H1 (cell line): ENCODE data around the gene U2AF1L4. TPM values are rescaled to one million over a fixed set of nuclear protein-coding genes. Genes with fewer than 3 reads are reported as not detected.

Experiments
- CTCF ChIA-PET: fragments of 300-600 bp; sonication (Branson Sonifier 250); formaldehyde crosslinking; loops from one replicate; lab custom pipeline; 2021; ENCODE audit not compliant: partially characterized antibody; lab: Charles Lee
- POLR2A ChIA-PET: fragments of 300-600 bp; sonication (Branson Sonifier 250); formaldehyde crosslinking; loops from one replicate; lab custom pipeline; 2021; ENCODE audit warnings: inconsistent platforms; ENCODE audit not compliant: partially characterized antibody; lab: Charles Lee
- DNase-seq, 2 experiments: peaks; one replicate each; pipeline versions ENCODE4 v3.0.0 to v3.0.0-alpha.2; 2010 to 2022; ENCODE audit warnings: low spot score in 2 of 2, low read depth in 1 of 2, mixed read lengths in 1 of 2
- FAIRE-seq: peaks from 2 replicates; lab custom pipeline; 2011; peaks lifted over from hg19 to GRCh38; lab: Jason Lieb, UNC
- H2AFZ ChIP-seq: 2 replicates; pipeline ENCODE4 v1.8.1; 2012; ENCODE audit warnings: low read length, inconsistent platforms
- H2AK5ac ChIP-seq: 2 replicates; pipeline ENCODE4 v1.6.1; 2013; ENCODE audit warnings: low read depth, low read length
- H2BK120ac ChIP-seq: replicated peaks from 2 replicates; pipeline ENCODE3; 2013; ENCODE audit warnings: low read depth, low read length, inconsistent platforms
- H2BK12ac ChIP-seq: 2 replicates; pipeline ENCODE4 v1.6.1; 2013; ENCODE audit warnings: low read depth, low read length
- H2BK15ac ChIP-seq: 2 replicates; pipeline ENCODE4 v1.6.1; 2013; ENCODE audit warnings: low read length
- H2BK20ac ChIP-seq: 2 replicates; pipeline ENCODE4 v1.6.1; 2013; ENCODE audit warnings: low read length
- H2BK5ac ChIP-seq: 2 replicates; pipeline ENCODE4 v1.6.1; 2013; ENCODE audit warnings: low read depth, low read length
- H3K14ac ChIP-seq: 2 replicates; pipeline ENCODE4 v1.6.1; 2013; ENCODE audit warnings: inconsistent platforms; ENCODE audit not compliant: insufficient read length
- H3K18ac ChIP-seq: 2 replicates; pipeline ENCODE4 v1.6.1; 2013; ENCODE audit warnings: low read length; ENCODE audit errors: extremely low read depth
- H3K23ac ChIP-seq: 2 replicates; pipeline ENCODE4 v1.6.1; 2013; ENCODE audit warnings: inconsistent platforms; ENCODE audit not compliant: insufficient read length
- H3K23me2 ChIP-seq: 2 replicates; pipeline ENCODE4 v1.6.1; 2013; ENCODE audit warnings: low read depth, low read length
- H3K27ac ChIP-seq: 2 replicates; pipeline ENCODE4 v1.6.1; 2011; ENCODE audit warnings: low read depth, low read length, inconsistent platforms
- H3K27me3 ChIP-seq, 4 experiments: replicated peaks in 1 of 4; 1 replicate in 1 of 4; 2 replicates in 3 of 4; pipeline versions ENCODE4 v1.6.1 to v1.8.1; 2011 to 2013; ENCODE audit warnings: low read length in 3 of 4, mild to moderate bottlenecking in 3 of 4, inconsistent platforms in 2 of 4, mixed read lengths in 2 of 4, moderate library complexity in 1 of 4; ENCODE audit not compliant: control insufficient read depth in 3 of 4, insufficient read depth in 3 of 4; ENCODE audit errors: extremely low read depth in 1 of 4
- H3K36me3 ChIP-seq, 4 experiments: 2 replicates each; pipeline versions ENCODE4 v1.6.1 to v1.8.1; 2011 to 2013; ENCODE audit warnings: mild to moderate bottlenecking in 4 of 4, low read length in 3 of 4, moderate library complexity in 2 of 4, control low read depth in 1 of 4, inconsistent platforms in 1 of 4; ENCODE audit not compliant: insufficient read depth in 4 of 4, control insufficient read depth in 2 of 4
- H3K4ac ChIP-seq: replicated peaks from 2 replicates; pipeline ENCODE3; 2013; ENCODE audit warnings: low read length, low read depth, mixed read lengths, inconsistent platforms; ENCODE audit not compliant: insufficient read length
- H3K4me1 ChIP-seq, 4 experiments: replicated peaks in 1 of 4; 1 replicate in 1 of 4; 2 replicates in 3 of 4; pipeline versions ENCODE4 v1.6.1 to v1.8.1; 2011 to 2013; ENCODE audit warnings: low read length in 3 of 4, inconsistent platforms in 2 of 4, mixed read lengths in 1 of 4; ENCODE audit not compliant: insufficient read depth in 4 of 4, control insufficient read depth in 3 of 4
- H3K4me2 ChIP-seq, 2 experiments: 2 replicates each; pipeline versions ENCODE4 v1.6.1 to v1.8.1; 2011 to 2013; ENCODE audit warnings: low read depth in 2 of 2, low read length in 2 of 2, control low read depth in 1 of 2, inconsistent platforms in 1 of 2, mild to moderate bottlenecking in 1 of 2; ENCODE audit not compliant: insufficient read depth in 1 of 2
- H3K4me3 ChIP-seq, 4 experiments: fragments of 200-600, 300-600 bp in 1 of 4; sonication (generic), shearing (Covaris generic), sonication (Bioruptor Twin) in 1 of 4; 2 replicates each; pipeline versions ENCODE4 v1.5.1 to v1.8.1; 2011 to 2016; ENCODE audit warnings: low read length in 4 of 4, low read depth in 3 of 4, control low read depth in 2 of 4, inconsistent platforms in 2 of 4, mild to moderate bottlenecking in 2 of 4, mixed read lengths in 1 of 4, moderate library complexity in 1 of 4; ENCODE audit not compliant: insufficient read depth in 2 of 4; ENCODE audit errors: extremely low read depth in 1 of 4
- H3K56ac ChIP-seq: replicated peaks from 2 replicates; pipeline ENCODE3; 2013; ENCODE audit warnings: low read depth, mild to moderate bottlenecking, mixed read lengths, low read length, inconsistent platforms; ENCODE audit not compliant: insufficient read length
- H3K79me1 ChIP-seq: 2 replicates; pipeline ENCODE4 v1.6.1; 2013; ENCODE audit warnings: low read depth, low read length, control low read depth
- H3K79me2 ChIP-seq, 2 experiments: 2 replicates each; pipeline versions ENCODE4 v1.6.1 to v1.8.1; 2012 to 2013; ENCODE audit warnings: low read length in 2 of 2, mild to moderate bottlenecking in 2 of 2, inconsistent platforms in 1 of 2; ENCODE audit not compliant: insufficient read depth in 2 of 2, control insufficient read depth in 1 of 2
- H3K9ac ChIP-seq, 4 experiments: replicated peaks in 1 of 4; 1 replicate in 1 of 4; 2 replicates in 3 of 4; pipeline versions ENCODE4 v1.6.1 to v1.8.1; 2011 to 2013; ENCODE audit warnings: low read depth in 3 of 4, low read length in 3 of 4, control low read depth in 2 of 4, mild to moderate bottlenecking in 2 of 4, moderate library complexity in 2 of 4, inconsistent platforms in 1 of 4; ENCODE audit errors: extremely low read depth in 1 of 4
- H3K9me3 ChIP-seq, 2 experiments: 2 replicates each; pipeline versions ENCODE4 v1.6.1 to v1.8.1; 2012 to 2013; ENCODE audit warnings: mild to moderate bottlenecking in 2 of 2, moderate library complexity in 2 of 2, control low read depth in 1 of 2, inconsistent platforms in 1 of 2, low read depth in 1 of 2, low read length in 1 of 2, mixed read lengths in 1 of 2; ENCODE audit not compliant: insufficient read depth in 2 of 2
- H4K20me1 ChIP-seq, 2 experiments: replicated peaks in 1 of 2; 2 replicates each; pipeline versions ENCODE3 to v1.8.1; 2011 to 2013; ENCODE audit warnings: inconsistent platforms in 2 of 2, low read length in 2 of 2, mild to moderate bottlenecking in 1 of 2; ENCODE audit not compliant: insufficient read depth in 2 of 2, control insufficient read depth in 1 of 2
- H4K5ac ChIP-seq: 2 replicates; pipeline ENCODE4 v1.6.1; 2013; ENCODE audit warnings: low read length, low read depth, mixed read lengths, inconsistent platforms; ENCODE audit not compliant: insufficient read length
- H4K8ac ChIP-seq: 2 replicates; pipeline ENCODE4 v1.8.0; 2013; ENCODE audit warnings: mild to moderate bottlenecking, moderate library complexity, low read length, inconsistent platforms; ENCODE audit not compliant: insufficient read depth; ENCODE audit errors: extremely low read depth
- H4K91ac ChIP-seq: replicated peaks from 2 replicates; pipeline ENCODE3; 2013; ENCODE audit warnings: low read length, mixed read lengths, inconsistent platforms; ENCODE audit not compliant: insufficient read length
- BRCA1 ChIP-seq: IDR thresholded peaks from 2 replicates; pipeline ENCODE4 v1.6.1; 2012; ENCODE audit warnings: low read depth, low read length, improper control_type of control experiment
- HDAC6 ChIP-seq: IDR thresholded peaks from one replicate; pipeline ENCODE4 v1.7.1; 2012; ENCODE audit warnings: low read depth, mild to moderate bottlenecking, inconsistent platforms, low read length, moderate library complexity
- JUND ChIP-seq: IDR thresholded peaks from 2 replicates; pipeline ENCODE4 v1.6.1; 2011; ENCODE audit warnings: mild to moderate bottlenecking, improper control_type of control experiment, low read length
- POLR2AphosphoS5 ChIP-seq: IDR thresholded peaks from 2 replicates; pipeline ENCODE4 v1.6.1; 2011; ENCODE audit warnings: low read depth, low read length
- SIRT6 ChIP-seq: IDR thresholded peaks from one replicate; pipeline ENCODE4 v1.7.1; 2012; ENCODE audit warnings: low read length, inconsistent platforms
- SRF ChIP-seq: IDR thresholded peaks from 2 replicates; pipeline ENCODE4 v1.6.1; 2011; ENCODE audit warnings: mild to moderate bottlenecking, low read depth, low read length, moderate library complexity
- SUZ12 ChIP-seq: fragments of 200-600 bp; sonication (generic); IDR thresholded peaks from 2 replicates; pipeline ENCODE4 v1.6.1; 2012; ENCODE audit warnings: mild to moderate bottlenecking, inconsistent platforms, low read length, moderate library complexity, mixed read lengths
- WGBS, 2 experiments: shearing (Covaris generic) in 1 of 2; methylation state at CpG; one replicate each; pipeline versions ENCODE4 v1.1.6 to v1.1.7; 2013 to 2015; ENCODE audit warnings: low lambda C conversion rate in 2 of 2, mixed read lengths in 2 of 2, inconsistent platforms in 1 of 2, low coverage in 1 of 2, missing lambda C conversion rate in 1 of 2; ENCODE audit not compliant: insufficient replicate concordance in 2 of 2, insufficient coverage in 1 of 2, insufficient read length in 1 of 2; ENCODE audit errors: extremely low coverage in 1 of 2, missing lambda C conversion rate in 1 of 2; 5-methylcytosine and 5-hydroxymethylcytosine counted together
- polyA plus RNA-seq, 7 experiments: library from polyadenylated mRNA; depleted of rRNA in 3 of 7; stranded (reverse) in 5 of 7; unstranded in 2 of 7; fragments of >200 nt in 5 of 7; fragments of 200-250 nt in 2 of 7; gene quantifications; 1 replicate in 5 of 7; 2 replicates in 1 of 7; 4 replicates in 1 of 7; pipeline versions ENCODE4 v1.2.1 to v1.2.3, GENCODE V29; 2011 to 2013; ENCODE audit warnings: missing spikeins in 2 of 7, mixed read lengths in 2 of 7
- total RNA-seq: library from RNA; stranded (reverse); fragmentation: NEBNext Ultra II Directional; extraction: Animal tissue kit (Norgen Biotek cat#: 25700); gene quantifications from 2 replicates; pipeline ENCODE4 v1.2.1, GENCODE V29; 2021

U2AF1L4 gene
- total and polyA plus RNA-seq, 2 of the 8 experiments (the other 6 are each of a cell fraction or from before 2014, with no cell fraction given): 15.1 to 32.7 TPM

DNA sequence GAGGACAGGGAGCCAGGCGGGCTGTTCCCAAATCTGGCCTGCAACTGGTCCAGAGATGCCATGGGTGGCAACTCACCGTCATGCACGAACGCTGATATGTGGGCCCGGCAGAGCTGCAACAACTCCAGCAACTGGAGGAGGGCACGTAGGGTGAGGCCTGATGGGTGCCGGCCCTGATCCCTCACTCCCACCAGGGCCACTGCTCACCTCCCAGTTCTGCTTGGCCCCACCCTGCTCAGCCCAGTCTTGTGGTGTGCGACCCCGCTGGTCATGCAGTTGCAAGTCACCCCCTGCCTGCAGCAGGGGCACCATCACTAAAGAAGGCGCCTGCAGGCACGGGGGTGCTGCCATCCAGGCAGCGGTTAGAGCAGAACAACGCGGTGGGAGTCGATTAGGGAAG lies 47.1 kb upstream of the U2AF1L4 start:
- H3K14ac ChIP-seq: no peak overlapping the region
- H2BK20ac ChIP-seq: no peak overlapping the region
- no peak for DNase-seq
- FAIRE-seq: no peak
- H3K4ac ChIP-seq: no peak overlapping the region
- H3K23ac ChIP-seq: no peak overlapping the region
- H3K4me2 ChIP-seq: no peak overlapping the region
- no peak overlapping the region for H4K5ac ChIP-seq
- no peak overlapping the region for H4K8ac ChIP-seq
- 93% methylated on average over 13 of the region's 15 CpGs; no CpG with 5 or more reads in 1 of the 2 experiments for WGBS, 2 experiments
- H3K18ac ChIP-seq: no peak overlapping the region
- H3K79me2 ChIP-seq: no peaks in the 10 kb centered on the region
- no peak overlapping the region for H2AK5ac ChIP-seq
- no peak overlapping the region for H2BK15ac ChIP-seq
- H4K91ac ChIP-seq: no peak overlapping the region
- H3K9me3 ChIP-seq: no peaks in the 10 kb centered on the region
- H3K56ac ChIP-seq: no peak overlapping the region
- H3K9ac ChIP-seq: no peak overlapping the region
- TF ChIP-seq SRF (no peak), BRCA1 (no peak), POLR2AphosphoS5 (no peak), SIRT6 (no peak), SUZ12 (no peak), HDAC6 (no peak), JUND (no peak)
- TF ChIP-seq, all 59 proteins: peak for 0
- H4K20me1 ChIP-seq: peaks cover 2 to 3% of the 10 kb centered on the region in 2 experiments
- ChIA-PET POLR2A (no interaction called here), CTCF (no interaction called here)
- H3K23me2 ChIP-seq: peaks cover 7% of the 10 kb centered on the region; the same call in 1 of the 2 replicates
- H3K79me1 ChIP-seq: no peaks in the 10 kb centered on the region
- H2BK5ac ChIP-seq: no peak overlapping the region
- H2BK120ac ChIP-seq: no peak overlapping the region
- H3K4me3 ChIP-seq: no peak overlapping the region
- peaks cover 0 to 11% (median 2%) of the 10 kb centered on the region in 4 experiments; a peak in 4 of 7 replicates for H3K4me1 ChIP-seq
- H3K27me3 ChIP-seq: peaks cover 6 to 17% (median 15%) of the 10 kb centered on the region in 4 experiments
- no peak overlapping the region for H2AFZ ChIP-seq
- no peaks in the 10 kb centered on the region for H3K36me3 ChIP-seq
- H3K27ac ChIP-seq: no peak overlapping the region
- no peak overlapping the region for H2BK12ac ChIP-seq
